ENCODE results near the gene BTN1A1.
"Not testable (repeated sequence)": the region's sequence is repeated elsewhere in the genome, so short reads cannot be mapped to it uniquely, and the experiment has no call there.

BTN1A1 gene

DNA sequence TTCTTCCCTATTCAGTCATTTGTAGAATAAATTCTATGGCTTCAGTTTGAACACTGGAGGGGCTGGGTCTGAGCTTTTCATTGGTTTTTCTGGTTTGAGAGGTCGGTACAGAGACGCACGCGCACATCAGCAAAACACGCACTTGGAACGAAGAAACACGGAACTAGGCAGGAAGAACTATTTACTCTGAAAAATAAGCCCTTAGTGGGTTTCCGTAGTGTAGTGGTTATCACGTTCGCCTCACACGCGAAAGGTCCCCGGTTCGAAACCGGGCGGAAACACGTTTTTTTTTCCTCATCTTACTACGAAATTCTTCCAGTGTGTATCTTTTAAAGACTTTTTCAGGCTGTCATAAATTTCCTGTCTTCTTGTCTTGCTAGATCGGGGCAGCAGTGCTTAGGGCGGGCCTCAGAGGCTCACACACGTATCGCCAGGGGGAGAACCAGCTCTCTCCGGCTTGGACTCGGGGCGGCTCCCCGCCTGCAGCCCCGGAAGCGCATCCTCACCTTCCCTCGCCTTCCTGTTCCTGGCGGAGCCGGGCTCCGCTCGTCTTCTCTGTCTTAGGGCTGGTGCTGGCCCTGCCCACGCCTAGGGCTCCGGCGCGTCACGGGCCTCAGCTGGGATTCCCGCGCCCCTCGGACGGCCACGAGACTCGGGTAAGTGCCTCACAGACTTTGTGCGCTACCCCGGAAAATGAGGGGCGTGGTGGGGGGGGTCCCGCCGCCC, 37.9 kb downstream of the BTN1A1 start, which contains the start of gene HMGN4:
TSS of gene HMGN4 (plus strand) at position 521 of the 726 bp plus-strand sequence. CDS start 6,841 bp downstream, outside the sequence.
- peak; percentile 91 for DNase-seq

DNA sequence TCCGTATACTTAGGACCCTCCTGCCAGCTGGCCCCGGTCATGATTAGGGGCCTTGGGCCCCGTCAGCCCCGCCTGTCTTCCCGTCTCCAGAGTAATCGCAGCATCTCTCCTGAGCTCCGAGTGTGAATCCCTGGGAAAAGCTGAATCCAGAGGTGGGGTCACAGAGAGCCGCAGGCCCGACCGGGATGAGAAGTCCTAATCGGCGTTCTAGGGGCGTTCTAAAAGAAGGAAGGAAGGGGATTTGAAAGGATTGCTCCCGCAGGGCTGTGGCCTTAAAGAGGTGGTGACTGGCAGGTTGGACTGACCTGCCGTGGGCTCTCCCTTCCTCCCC, 38.4 kb downstream of the BTN1A1 start:
- no peak for DNase-seq

DNA sequence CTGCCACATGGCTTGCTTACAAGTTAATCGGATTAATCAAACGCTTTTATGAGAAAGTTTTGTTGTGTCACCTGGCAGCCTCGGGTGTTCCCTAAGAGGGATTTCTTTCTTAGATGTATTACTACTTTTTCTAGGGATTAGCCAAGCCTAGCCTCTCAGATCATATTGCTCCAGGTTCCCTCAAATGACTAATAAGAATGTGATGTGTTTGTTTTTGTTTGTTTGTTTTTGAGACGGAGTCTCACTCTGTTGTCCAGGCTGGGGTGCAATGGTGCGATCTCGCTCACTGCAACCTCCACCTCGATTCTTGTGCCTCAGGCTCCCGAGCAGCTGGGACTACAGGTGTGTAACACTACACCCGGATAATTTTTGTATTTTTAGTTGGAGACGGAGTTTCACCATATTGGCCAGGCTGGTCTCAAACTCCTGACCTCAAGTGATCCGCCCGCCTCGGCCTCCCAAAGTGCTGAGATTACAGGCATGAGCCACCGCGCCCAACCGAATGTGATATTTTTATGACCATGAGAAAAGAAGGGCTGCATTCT, 39.0 kb downstream of the BTN1A1 start:
- DNase-seq: no peak

DNA sequence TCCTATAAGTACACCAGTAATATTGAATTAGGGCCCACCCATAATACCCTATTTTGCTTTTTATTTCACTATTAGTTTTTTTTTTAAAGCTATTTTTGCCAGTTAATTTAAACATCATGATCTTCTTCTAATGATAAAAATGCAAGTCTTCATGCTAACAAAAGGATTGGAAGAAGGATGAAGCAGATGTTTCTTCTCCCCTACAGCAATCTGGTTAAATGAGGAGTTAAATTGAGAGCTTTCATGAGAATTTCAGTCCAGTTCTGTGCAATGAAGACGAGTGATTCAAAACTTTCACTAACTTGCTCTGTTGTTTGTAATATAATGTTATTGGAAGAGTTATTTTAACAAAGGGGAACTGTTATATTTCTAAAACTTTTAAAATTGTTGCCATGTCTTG, 41.5 kb downstream of the BTN1A1 start:
- no peak for DNase-seq

DNA sequence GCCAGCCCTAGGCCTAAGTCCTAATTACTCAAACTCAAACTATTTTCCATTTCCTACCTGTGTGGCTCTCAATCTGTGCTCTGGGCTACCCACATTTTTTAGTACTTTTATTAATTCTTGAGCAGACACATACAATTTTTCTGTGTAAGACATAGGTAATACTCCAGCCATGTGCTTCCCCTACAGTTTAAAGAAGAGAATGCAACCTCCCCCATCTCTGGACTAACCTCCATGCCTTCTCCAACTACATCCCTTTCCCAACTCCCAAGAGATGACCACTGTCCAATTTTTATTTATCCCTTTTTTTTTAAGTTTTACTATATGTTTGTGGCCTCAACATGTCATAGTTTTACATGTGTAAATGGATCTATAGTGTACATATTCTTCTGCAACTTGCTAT, 43.9 kb downstream of the BTN1A1 start:
- DNase-seq: no peak

DNA sequence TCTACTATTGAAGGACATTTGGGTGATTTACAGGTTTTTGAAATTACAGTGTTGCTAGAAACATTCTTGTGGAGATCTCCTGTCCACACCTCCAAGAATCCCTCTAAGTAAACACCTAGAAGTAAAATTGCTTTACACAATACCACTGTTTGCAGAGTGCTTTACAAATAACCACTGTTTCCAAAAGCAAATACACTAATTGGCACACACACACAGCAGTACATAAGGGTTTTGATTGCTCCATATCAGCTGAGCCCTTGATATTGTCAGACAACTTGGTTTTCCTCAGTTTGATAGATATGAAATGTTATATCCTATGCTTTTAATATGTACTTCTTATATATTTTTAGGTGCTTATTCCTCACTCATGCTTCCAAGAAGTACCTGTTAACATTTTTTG, 44.4 kb downstream of the BTN1A1 start:
- DNase-seq: no peak

DNA sequence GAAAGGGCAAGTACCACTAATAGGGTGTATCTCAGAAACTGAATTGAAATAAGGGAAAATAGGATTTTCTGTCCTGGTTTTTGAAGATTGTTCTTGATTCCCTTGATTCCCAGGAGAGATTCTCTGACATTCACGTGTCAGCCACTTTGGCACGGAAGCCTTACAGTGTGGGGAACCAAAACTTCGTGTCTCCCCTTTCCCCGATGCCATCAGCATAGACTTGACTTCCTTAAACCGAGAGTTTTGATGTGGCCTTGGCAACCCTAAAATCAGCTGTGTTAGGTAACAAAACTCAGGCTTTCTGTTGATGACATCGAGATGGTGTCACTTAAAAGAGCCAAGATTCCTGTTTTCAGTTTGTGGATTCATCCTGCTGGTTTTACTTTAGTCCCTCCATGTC, 45.5 kb downstream of the BTN1A1 start:
- no peak for DNase-seq

DNA sequence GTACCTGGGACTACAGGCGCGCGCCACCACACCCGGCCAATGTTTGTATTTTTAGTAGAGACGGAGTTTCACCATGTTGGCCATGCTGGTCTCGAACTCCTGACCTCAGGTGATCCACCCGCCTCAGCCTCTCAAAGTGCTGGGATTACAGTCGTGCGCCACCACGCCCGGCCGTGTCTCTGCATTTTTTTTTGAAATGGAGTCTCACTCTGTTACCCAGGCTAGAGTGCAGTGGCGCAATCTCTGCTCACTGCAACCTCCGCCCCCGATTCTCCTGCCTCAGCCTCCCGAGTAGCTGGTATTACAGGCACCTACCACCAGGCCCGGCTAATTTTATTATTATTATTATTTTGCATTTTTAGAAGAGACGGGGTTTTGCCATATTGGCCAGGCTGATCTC, 47.3 kb downstream of the BTN1A1 start:
- DNase-seq: not testable (repeated sequence)

DNA sequence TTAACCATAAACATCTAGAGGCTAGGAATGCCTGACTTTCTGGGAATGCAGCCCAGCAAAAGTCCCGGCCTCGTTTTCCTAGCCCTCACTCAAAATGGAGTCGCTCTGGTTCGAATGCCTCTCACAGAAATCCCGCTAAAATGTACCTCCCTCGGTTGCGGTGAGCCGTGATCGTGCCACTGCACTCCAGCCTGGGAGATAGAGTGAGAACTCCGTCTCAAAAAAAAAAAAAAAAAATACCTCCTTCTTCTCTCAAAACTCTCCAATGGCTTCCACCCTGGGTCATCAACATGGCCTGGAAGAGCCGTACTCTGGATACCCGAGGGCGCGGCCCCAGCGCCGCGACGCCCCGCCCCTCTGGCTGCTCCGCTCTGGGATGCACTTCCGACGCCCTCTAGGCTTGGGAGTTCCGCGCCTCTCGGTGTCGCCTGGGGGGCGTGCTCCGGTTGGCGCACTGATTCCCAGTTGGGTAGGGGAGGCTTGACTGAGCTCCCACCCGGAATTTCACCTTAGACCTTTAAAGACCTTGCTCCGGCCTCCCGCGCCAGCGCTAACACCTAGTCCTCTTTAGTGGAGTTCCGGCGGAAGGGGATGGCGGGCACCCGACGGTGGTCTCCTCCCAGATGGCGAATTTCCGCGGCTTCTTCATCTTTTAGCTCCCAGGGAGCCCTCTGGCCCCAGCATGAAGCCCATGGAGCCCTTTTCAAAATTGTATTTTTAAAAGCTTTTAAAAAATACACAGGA, 50.3 kb downstream of the BTN1A1 start:
- DNase-seq: peak; percentile 10

DNA sequence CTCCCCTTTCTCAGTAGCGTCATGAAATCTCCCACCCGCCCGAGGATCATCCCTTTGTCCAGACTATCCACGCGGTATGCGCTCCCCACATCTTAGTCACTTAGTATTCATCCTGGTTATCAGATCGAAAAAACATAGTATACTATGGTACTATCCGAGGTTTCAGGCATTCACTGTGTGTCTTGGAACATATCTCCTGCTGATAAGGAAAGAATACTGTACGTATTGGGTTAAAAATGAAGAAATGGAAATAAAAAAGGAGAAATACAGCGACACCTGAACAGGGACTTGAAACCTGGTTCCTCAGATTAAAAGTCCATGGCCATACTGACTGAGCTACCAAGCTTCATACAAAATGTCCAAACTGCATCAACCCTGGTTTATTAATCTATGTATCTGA, 52.1 kb downstream of the BTN1A1 start:
- no peak for DNase-seq

DNA sequence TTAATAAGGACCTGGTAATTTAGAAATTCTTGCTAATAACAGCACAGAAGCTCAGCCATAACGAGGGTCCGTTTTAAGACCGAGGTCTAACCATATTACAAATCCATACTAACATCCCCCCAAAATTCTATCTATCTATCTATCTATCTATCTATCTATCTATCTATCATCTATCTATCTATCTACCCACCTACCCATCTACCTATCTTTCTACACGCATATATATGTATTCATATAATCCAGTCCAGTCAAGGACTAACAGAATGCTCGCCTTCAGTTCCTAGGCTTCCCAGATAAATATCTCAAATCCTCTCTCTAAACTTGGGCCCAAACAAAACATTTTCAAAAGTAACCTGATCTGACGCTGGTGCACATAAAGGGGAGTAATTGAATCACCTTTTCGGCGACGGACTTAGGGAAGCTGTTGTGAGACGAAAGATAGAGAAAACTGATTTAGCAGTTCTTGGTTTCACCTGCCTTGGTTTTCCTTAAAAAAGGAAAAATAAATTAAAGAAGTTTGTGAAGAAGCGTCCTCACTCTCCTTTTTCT, 52.6 kb downstream of the BTN1A1 start:
- DNase-seq: no peak

DNA sequence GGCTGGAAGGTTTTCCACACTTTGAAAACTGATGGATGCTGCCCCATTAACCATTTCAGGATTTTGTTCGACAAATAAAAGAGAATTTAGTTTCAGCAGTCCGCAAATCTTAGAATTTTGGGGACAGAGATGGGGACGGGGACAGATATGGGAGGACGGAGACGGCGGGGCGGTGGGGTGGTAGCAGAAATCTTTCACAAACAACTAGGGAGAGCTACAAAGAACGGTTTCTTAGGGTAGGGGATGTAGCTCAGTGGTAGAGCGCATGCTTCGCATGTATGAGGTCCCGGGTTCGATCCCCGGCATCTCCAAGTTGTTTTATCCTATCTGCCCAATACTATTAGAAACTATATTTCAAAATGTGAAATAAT, 53.1 kb downstream of the BTN1A1 start:
- DNase-seq: peak; percentile 81

DNA sequence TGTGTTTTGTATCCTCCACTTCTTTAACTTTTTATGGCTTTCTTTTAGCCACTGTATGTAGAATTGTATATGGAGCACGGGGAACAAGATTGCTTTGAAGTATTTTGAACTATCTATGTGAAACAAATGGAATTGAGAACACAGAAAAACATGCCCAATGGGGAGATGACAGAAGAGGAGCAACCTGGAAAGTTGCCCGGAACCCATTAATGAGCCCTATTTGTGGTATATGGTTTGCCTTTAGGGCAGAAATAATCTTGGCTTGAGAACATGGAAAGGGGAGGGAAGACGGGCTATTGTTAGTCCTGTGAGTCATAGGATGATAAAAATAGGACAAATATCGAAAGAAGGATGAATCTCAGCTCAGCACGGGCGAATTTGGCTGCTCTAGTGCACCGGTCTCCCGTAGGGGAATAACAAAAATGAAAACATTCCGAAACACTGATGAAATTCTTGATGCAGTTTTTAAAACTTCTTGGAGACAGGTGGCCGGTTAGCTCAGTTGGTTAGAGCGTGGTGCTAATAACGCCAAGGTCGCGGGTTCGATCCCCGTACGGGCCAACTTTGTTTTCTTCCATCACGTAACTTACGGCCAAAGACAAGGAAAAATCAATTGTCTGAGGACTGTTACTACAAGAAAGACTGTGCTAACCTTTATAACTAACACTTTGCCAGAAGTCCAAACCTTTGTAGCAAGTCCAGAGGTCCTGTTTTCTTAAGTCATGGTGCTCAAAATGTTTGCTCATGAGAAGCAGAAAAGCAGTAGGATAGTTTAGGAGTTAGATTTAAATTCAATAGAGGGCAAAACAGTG, 53.7 kb downstream of the BTN1A1 start:
- DNase-seq: peak; percentile 90

DNA sequence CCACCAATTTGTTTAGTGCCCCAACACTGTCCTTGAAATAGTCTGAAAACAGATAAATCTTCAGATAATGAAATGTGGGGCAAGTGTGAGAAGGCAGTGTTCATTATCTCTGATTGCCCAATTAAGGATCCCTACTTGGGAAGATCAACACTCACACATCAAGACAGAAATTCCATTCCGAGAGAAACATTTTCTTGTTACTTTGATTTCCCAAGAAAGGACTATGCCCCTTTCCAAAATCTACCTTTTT, 54.3 kb downstream of the BTN1A1 start:
- no peak for DNase-seq

DNA sequence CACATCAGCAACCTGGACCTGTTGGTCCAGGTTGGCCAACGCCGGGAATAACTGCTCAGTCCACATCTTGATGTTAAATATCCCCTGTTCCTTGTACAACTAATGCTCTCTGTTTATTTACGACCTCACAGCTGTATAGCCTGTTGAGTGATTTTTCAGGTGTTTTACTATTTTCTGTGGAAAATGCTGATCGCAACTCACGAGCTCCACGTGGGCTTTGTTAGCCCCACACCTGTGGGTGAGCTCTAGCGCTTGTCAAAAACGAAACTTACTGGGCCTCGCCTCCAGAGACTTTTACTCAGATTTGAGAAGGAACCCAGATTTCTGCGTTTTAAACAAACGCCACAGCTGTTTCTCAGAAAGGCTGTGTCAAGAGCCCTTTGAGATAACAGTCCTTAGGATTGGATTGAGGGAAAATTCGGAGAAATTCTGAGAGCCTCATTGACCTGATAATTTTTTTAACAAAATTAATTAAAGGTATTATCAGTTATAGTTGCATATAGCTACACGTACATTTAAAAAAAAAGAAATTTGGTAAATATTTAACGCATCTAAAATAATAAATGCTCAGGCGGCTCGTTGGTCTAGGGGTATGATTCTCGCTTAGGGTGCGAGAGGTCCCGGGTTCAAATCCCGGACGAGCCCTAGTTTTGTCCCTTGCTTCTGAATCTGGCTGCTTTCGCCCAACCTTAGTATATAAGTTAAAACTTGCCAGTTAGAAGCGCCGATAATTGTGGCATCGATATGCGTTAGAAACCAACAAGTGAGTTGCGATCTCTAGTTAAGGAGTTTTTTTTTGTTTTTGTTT, 54.8 kb downstream of the BTN1A1 start:
- DNase-seq: peak; percentile 21

DNA sequence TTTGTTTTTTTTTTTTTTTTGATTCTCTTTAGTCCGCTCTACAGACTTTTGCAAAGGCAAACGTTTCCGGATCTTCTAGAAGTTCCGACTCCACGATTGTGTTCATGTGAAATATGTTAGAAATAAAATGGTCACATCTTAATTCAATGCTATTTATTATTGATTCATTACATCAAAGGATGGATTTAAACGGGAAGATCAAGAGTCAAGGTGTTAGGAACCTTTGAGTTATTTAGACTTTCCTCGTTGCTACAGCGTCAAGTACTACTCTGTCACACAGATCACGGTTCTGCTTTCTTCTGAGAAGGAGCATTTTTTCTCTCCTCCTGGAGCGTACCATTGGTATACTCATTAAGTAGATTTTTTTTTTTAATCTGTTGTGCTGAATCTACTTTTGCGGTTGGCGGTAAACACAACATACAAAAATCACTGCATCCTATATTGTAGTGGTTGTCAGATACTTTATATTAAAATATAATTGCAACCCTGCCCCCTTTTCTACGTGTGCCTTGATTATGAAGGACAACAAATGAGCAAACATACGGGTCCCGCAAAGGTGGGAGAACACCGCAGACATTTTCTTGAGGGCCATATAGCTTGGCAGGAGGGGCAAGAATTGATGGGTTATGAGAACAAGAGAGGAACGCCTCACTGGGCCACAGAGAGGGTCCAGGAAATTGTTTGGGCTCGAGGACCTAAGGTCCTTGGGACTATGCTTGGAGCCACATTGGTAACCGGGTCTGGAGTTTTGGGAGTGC, 55.6 kb downstream of the BTN1A1 start:
- DNase-seq: no peak

DNA sequence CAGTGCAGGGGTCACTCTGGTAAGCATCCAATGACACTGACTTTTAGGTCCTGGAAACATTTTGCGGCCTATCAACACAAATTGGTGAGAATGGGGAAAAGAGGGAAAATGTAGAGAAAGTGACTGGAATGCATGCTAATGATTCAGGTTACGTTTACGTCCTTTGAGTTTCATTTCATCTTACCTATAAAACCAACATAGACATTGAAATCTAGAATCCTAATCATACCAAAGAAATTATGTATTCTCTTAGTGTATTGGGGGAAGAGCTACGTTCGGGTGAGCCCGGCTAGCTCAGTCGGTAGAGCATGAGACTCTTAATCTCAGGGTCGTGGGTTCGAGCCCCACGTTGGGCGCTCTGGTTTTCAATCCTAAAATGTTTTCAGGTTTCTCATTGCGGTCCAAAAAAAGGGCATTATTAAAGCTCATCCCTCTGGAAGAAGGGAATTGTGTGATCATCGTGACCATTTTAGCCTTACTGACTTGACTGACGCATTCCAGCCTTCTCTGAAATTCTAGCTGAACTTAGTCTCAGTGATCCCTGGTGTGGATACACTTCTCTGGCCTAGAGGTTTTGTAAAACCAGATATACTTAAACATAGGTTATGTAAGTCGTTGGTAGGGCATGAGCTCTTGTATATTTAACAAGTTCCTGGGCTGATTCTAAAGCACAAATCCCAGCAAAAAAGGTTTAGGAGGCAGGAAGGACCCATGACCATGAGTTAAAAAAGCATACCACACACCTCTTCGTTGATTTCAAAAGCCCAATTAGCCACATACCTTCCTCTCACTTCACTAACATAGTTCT, 56.4 kb downstream of the BTN1A1 start:
- DNase-seq: peak; percentile 51
